ENCODE results near the gene RFT1.

Gene RFT1

DNA sequence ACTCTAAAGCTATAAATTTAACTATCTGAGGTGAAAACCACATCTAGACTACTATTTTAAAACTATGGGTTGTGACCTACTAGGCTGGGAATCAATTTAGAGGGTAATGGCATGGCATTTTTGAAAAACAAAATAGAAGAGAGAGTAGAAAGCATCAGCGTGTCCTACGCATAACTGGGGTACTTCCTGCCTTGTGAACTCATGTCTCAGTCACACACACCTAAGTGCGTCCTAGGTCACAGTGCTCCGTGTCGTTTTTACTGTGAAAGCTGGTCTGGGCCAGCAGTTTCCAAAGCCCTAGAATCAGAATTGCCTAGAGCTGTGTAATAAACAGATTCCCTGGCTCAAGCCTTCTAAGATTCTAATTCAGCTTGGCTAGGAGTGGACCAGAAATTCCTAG, 32.3 kb downstream of the RFT1 start:
- H3K27ac ChIP-seq: no peak overlapping the region
- no peak overlapping the region for H3K4me3 ChIP-seq
- TF ChIP-seq, protein P1, sequence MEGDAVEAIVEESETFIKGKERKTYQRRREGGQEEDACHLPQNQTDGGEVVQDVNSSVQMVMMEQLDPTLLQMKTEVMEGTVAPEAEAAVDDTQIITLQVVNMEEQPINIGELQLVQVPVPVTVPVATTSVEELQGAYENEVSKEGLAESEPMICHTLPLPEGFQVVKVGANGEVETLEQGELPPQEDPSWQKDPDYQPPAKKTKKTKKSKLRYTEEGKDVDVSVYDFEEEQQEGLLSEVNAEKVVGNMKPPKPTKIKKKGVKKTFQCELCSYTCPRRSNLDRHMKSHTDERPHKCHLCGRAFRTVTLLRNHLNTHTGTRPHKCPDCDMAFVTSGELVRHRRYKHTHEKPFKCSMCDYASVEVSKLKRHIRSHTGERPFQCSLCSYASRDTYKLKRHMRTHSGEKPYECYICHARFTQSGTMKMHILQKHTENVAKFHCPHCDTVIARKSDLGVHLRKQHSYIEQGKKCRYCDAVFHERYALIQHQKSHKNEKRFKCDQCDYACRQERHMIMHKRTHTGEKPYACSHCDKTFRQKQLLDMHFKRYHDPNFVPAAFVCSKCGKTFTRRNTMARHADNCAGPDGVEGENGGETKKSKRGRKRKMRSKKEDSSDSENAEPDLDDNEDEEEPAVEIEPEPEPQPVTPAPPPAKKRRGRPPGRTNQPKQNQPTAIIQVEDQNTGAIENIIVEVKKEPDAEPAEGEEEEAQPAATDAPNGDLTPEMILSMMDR (IDR thresholded peaks at IDR 0.05): no peak
- no peaks in the 10 kb centered on the region for H3K9me3 ChIP-seq
- peak in 1 of 2 donors; percentile 5 for DNase-seq
- no peaks in the 10 kb centered on the region for H3K4me1 ChIP-seq
- peaks cover 19 to 87% (median 73%) of the 10 kb centered on the region in 3 donors for H3K36me3 ChIP-seq
- H3K27me3 ChIP-seq: no peaks in the 10 kb centered on the region
- intact Hi-C loops (cut with DNase I; ENCODE audit: low total_unique reads): no loop called here

GRCh38 chr3:53092942-53093341, 37.3 kb downstream of the RFT1 start:
- TF ChIP-seq, protein P1 (IDR thresholded peaks at IDR 0.05): no peak
- Histone ChIP-seq H3K9me3 (no peaks in the 10 kb centered on the region), H3K36me3 (peaks cover 29 to 82% (median 81%) of the 10 kb centered on the region in 3 donors), H3K27ac (no peak overlapping the region), H3K27me3 (no peaks in the 10 kb centered on the region), H3K4me3 (no peak overlapping the region), H3K4me1 (peaks cover 0 to 3% (median 0%) of the 10 kb centered on the region in 4 donors)
- no peak for DNase-seq
- intact Hi-C loops (cut with DNase I; ENCODE audit: low total_unique reads): loop anchor here (5.0 kb wide), 1 partner anchor 514 kb away; no protein-coding TSS in a partner anchor

DNA sequence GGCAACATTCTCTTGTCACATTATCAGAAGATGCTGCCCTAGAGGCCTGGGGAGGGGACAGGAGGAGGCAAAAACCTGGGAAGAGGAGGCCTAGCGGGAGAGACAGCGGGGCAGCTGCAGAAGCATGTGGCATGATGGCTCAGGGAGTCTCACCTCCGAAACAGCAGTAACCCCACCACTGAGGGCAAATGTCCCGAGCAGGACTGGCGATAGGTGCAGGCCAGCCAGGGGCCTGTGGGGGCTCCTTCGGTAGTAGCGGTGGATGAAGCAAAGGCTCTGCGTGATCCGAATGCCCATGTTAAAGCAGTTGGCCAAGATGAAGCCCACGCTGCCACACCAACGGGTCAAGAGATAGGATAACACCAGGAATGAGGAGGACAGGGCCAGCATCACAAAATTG, 38.0 kb downstream of the RFT1 start:
- H3K27ac ChIP-seq: no peak overlapping the region
- H3K9me3 ChIP-seq: no peaks in the 10 kb centered on the region
- H3K4me3 ChIP-seq: no peak overlapping the region
- intact Hi-C loops (cut with DNase I; ENCODE audit: low total_unique reads): loop anchor here (5.0 kb wide), 1 partner anchor 515 kb away; no protein-coding TSS in a partner anchor
- H3K27me3 ChIP-seq: no peaks in the 10 kb centered on the region
- DNase-seq: no peak
- TF ChIP-seq, protein P1 (IDR thresholded peaks at IDR 0.05): no peak
- H3K36me3 ChIP-seq: peaks cover 27 to 80% (median 78%) of the 10 kb centered on the region in 3 donors
- H3K4me1 ChIP-seq: peaks cover 0 to 3% (median 0%) of the 10 kb centered on the region in 4 donors

DNA sequence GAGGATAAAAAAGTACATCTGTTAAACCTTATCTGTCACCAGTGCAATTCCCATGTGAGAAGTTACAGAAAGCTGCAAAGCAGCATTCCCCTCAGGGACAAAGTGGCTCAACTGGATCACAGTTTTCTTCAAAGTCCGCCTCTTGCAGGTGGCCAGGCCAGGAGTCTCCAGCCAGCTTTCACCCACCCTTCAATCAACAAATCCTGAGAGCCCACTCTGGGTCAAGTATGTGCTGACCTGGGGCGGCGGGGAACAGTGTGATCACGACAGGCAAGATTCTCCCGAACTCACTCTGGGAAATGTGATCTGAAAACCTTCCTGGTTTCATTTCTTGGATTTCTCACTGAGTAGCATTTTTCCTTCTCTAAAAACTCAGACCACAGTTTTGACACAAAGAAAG, 39.2 kb downstream of the RFT1 start:
- Histone ChIP-seq H3K27me3 (no peaks in the 10 kb centered on the region), H3K9me3 (no peaks in the 10 kb centered on the region), H3K27ac (no peak overlapping the region), H3K36me3 (peaks cover 27 to 73% (median 67%) of the 10 kb centered on the region in 3 donors), H3K4me3 (no peak overlapping the region), H3K4me1 (peaks cover 0 to 3% (median 0%) of the 10 kb centered on the region in 4 donors)
- TF ChIP-seq, protein P1 (IDR thresholded peaks at IDR 0.05): no peak
- intact Hi-C loops (cut with DNase I; ENCODE audit: low total_unique reads): loop anchor here (5.0 kb wide), 1 partner anchor 516 kb away; no protein-coding TSS in a partner anchor
- no peak for DNase-seq

DNA sequence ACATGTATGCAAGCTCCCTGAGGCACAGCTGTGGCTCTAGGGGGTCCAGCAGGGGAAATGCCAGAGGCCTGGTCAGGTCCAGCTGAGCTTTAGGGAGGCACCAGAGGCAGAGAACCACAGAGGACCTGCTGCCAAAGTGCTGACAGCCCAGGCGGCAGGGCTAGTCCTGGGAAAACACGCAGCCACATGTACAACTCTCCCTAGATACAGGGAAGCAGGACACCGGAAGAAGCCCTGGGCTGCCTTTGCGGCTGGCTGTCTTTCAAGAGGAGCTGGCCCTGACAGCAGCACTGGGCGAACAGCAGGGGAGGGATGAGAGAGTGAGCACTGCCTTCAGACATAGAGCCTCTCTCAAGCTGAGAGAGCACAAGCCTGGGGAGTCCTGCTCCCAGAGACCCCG, 40.7 kb downstream of the RFT1 start:
- Histone ChIP-seq H3K27me3 (no peaks in the 10 kb centered on the region), H3K4me3 (no peak overlapping the region), H3K4me1 (peaks cover 0 to 3% (median 0%) of the 10 kb centered on the region in 4 donors), H3K36me3 (peaks cover 27 to 70% (median 61%) of the 10 kb centered on the region in 3 donors), H3K27ac (no peak overlapping the region), H3K9me3 (no peaks in the 10 kb centered on the region)
- TF ChIP-seq, protein P1 (IDR thresholded peaks at IDR 0.05): no peak
- intact Hi-C loops (cut with DNase I; ENCODE audit: low total_unique reads): no loop called here
- DNase-seq: no peak
